Loucy (cell line): ENCODE measurements around the gene DCAF6.

Experiments
- H2AFZ ChIP-seq: fragments of 200-600 bp; sonication (generic); 2 replicates; pipeline ENCODE4 v1.6.0; 2016; ENCODE audit warnings: antibody characterized with exemption, mild to moderate bottlenecking, low read length, moderate library complexity
- H3F3A ChIP-seq: fragments of 200-600 bp; 2 replicates; pipeline ENCODE4 v1.6.0; 2016; ENCODE audit warnings: antibody characterized with exemption, low read depth, mild to moderate bottlenecking
- H3K27me3 ChIP-seq: fragments of 200-600 bp; sonication (generic); 2 replicates; pipeline ENCODE4 v1.6.1; 2014; ENCODE audit warnings: low read length, mild to moderate bottlenecking; ENCODE audit not compliant: insufficient read depth, poor library complexity, severe bottlenecking
- H3K36me3 ChIP-seq: fragments of 200-600 bp; sonication (generic); 2 replicates; pipeline ENCODE4 v1.6.1; 2016; ENCODE audit warnings: low read length; ENCODE audit not compliant: insufficient read depth
- H3K4me1 ChIP-seq: fragments of 200-600 bp; sonication (generic); 2 replicates; pipeline ENCODE4 v1.5.1; 2014; ENCODE audit warnings: low read length, mild to moderate bottlenecking; ENCODE audit not compliant: insufficient read depth, poor library complexity, severe bottlenecking
- H3K4me2 ChIP-seq: fragments of 200-600 bp; sonication (generic); 2 replicates; pipeline ENCODE4 v1.6.0; 2014; ENCODE audit warnings: antibody characterized with exemption, low read length, low read depth, mild to moderate bottlenecking; ENCODE audit not compliant: poor library complexity, severe bottlenecking
- H3K4me3 ChIP-seq: fragments of 200-600 bp; sonication (generic); 2 replicates; pipeline ENCODE4 v1.5.1; 2014; ENCODE audit warnings: low read length, mild to moderate bottlenecking, mixed read lengths; ENCODE audit not compliant: poor library complexity, severe bottlenecking
- H3K79me2 ChIP-seq: fragments of 200-600 bp; sonication (generic); 2 replicates; pipeline ENCODE4 v1.6.1; 2014; ENCODE audit warnings: low read length; ENCODE audit not compliant: insufficient read depth
- H3K9ac ChIP-seq: fragments of 200-600 bp; sonication (generic); 2 replicates; pipeline ENCODE4 v1.6.0; 2014; ENCODE audit warnings: mild to moderate bottlenecking, low read depth, low read length, moderate library complexity; ENCODE audit not compliant: poor library complexity, severe bottlenecking
- H3K9me2 ChIP-seq: fragments of 200-600 bp; sonication (generic); replicated peaks from 2 replicates; pipeline ENCODE4 v1.6.1; 2016; ENCODE audit warnings: low read depth, low read length, mixed read lengths
- H3K9me3 ChIP-seq: fragments of 200-600 bp; sonication (generic); 2 replicates; pipeline ENCODE4 v1.6.1; 2014; ENCODE audit warnings: mild to moderate bottlenecking, antibody characterized with exemption, low read length, low read depth; ENCODE audit not compliant: insufficient read depth
- H4K20me1 ChIP-seq: fragments of 200-600 bp; sonication (generic); 2 replicates; pipeline ENCODE4 v1.6.0; 2014; ENCODE audit warnings: antibody characterized with exemption, low read length, mild to moderate bottlenecking; ENCODE audit not compliant: insufficient read depth, poor library complexity, severe bottlenecking
- CTCF ChIP-seq: fragments of 200-600 bp; sonication (generic); conservative IDR thresholded peaks from 2 replicates; pipeline ENCODE4 v1.5.1; 2014; ENCODE audit warnings: mild to moderate bottlenecking, antibody characterized with exemption, low read length
- EZH2phosphoT487 ChIP-seq: fragments of 200-600 bp; IDR thresholded peaks from 2 replicates; pipeline ENCODE4 v1.6.1; 2018; ENCODE audit warnings: antibody characterized with exemption, mild to moderate bottlenecking, moderate library complexity, borderline replicate concordance

The DCAF6 gene

GRCh38 chr1:167943541-167943940 lies 7.1 kb downstream of the DCAF6 start:
- H3K36me3 ChIP-seq: no peaks in the 10 kb centered on the region
- peaks cover 95% of the 10 kb centered on the region for H3K79me2 ChIP-seq
- H3K4me3 ChIP-seq: no peak overlapping the region
- 0 out of 2 replicates have a peak, but pooled peaks cover 2% of the 10 kb centered on the region for H3F3A ChIP-seq
- H3K9ac ChIP-seq: no peak overlapping the region
- H4K20me1 ChIP-seq: peaks cover 57% of the 10 kb centered on the region
- TF ChIP-seq EZH2phosphoT487: no peak
- no peak for TF ChIP-seq CTCF
- H3K4me2 ChIP-seq: no peak overlapping the region
- H3K9me3 ChIP-seq: no peaks in the 10 kb centered on the region
- H3K4me1 ChIP-seq: peaks cover 45% of the 10 kb centered on the region
- H2AFZ ChIP-seq: no peak overlapping the region
- H3K27me3 ChIP-seq: no peaks in the 10 kb centered on the region
- no peaks in the 10 kb centered on the region for H3K9me2 ChIP-seq

- no peaks in the 10 kb centered on the region for H3K9me2 ChIP-seq
- H3K79me2 ChIP-seq: peaks cover 82% of the 10 kb centered on the region
- no peaks in the 10 kb centered on the region for H3K9me3 ChIP-seq
- TF ChIP-seq EZH2phosphoT487: no peak
- TF ChIP-seq CTCF: no peak
- H3K36me3 ChIP-seq: peaks cover 5% of the 10 kb centered on the region; the same call in 1 of the 2 replicates
- peaks cover 46% of the 10 kb centered on the region for H3K4me1 ChIP-seq
- no peak overlapping the region for H3K4me3 ChIP-seq
- H3K4me2 ChIP-seq: peak overlapping the region; percentile 8
- H3K27me3 ChIP-seq: no peaks in the 10 kb centered on the region
- H3F3A ChIP-seq: no peaks in the 10 kb centered on the region
- no peak overlapping the region for H3K9ac ChIP-seq
- no peak overlapping the region for H2AFZ ChIP-seq
- peaks cover 36% of the 10 kb centered on the region for H4K20me1 ChIP-seq
These were observed 11.2 kb downstream of the DCAF6 start for GRCh38 chr1:167947733-167948132.

GRCh38 chr1:167949785-167950184 lies 13.3 kb downstream of the DCAF6 start:
- H3K9me2 ChIP-seq: no peaks in the 10 kb centered on the region
- H3K9me3 ChIP-seq: no peaks in the 10 kb centered on the region
- H3K4me1 ChIP-seq: peaks cover 46% of the 10 kb centered on the region
- H3K4me2 ChIP-seq: peak overlapping the region; percentile 37
- peaks cover 30% of the 10 kb centered on the region for H4K20me1 ChIP-seq
- H3K79me2 ChIP-seq: peaks cover 64% of the 10 kb centered on the region
- H3F3A ChIP-seq: no peaks in the 10 kb centered on the region
- no peak for TF ChIP-seq CTCF
- no peak for TF ChIP-seq EZH2phosphoT487
- H3K9ac ChIP-seq: no peak overlapping the region
- no peak overlapping the region for H3K4me3 ChIP-seq
- no peaks in the 10 kb centered on the region for H3K27me3 ChIP-seq
- H2AFZ ChIP-seq: no peak overlapping the region
- H3K36me3 ChIP-seq: peaks cover 22% of the 10 kb centered on the region
